NCI-H146 treated with DMSO at 0.1 percent for 48 hours (cell line): Measurements from ENCODE around the gene F5.
A peak's percentile ranks its signal among the peaks of the same experiment; 100 is the strongest.

Experiments used
- DNase-seq: peaks from one replicate; lab custom pipeline; 2025; ENCODE audit not compliant: unreplicated experiment; lab: John Stamatoyannopoulos, UW

Gene F5

DNA sequence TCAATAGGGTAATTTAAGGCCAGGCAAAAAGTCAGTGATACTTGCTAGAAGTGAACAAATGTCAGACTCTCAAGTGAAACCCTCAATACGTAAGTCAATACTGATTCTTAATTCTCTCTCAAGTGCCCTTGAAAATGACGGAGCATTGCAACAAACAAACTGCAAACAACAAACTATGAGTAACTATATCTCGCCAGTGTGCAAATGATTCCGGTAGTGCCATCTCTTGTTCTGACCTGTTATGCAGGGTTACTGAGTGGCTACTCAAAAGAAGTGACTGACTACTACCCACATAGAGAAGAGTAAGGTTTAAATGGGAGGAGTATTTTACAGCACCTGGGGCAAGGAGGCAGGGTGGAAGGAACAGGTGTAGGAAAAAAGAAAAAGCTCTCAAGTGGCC, 102.2 kb downstream of the F5 start:
- DNase-seq, result no peak

DNA sequence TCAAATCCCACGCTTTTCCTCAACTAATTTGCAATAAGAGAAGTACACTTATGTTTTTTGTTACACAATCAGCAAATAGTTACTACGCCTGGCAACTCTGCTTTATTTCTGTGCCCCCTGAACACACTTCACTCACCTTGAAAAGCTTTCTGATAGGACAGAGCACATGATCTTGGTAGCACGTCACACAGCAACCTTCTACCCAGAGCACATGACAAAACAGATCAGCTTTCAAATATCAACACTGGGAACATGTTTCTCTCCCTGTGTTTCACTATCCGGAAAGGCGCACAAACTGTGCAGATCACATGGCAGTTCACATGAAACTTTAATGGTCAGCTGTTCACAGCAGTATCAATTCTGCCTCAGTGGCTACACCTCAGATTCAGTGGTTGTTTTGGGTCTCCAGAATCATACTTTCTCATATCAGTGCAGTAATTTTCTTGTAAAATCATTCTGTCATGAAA, 102.7 kb downstream of the F5 start:
- no peak for DNase-seq

GRCh38 chr1:169479363-169480066, 106.8 kb downstream of the F5 start:
- no peak for DNase-seq

DNA sequence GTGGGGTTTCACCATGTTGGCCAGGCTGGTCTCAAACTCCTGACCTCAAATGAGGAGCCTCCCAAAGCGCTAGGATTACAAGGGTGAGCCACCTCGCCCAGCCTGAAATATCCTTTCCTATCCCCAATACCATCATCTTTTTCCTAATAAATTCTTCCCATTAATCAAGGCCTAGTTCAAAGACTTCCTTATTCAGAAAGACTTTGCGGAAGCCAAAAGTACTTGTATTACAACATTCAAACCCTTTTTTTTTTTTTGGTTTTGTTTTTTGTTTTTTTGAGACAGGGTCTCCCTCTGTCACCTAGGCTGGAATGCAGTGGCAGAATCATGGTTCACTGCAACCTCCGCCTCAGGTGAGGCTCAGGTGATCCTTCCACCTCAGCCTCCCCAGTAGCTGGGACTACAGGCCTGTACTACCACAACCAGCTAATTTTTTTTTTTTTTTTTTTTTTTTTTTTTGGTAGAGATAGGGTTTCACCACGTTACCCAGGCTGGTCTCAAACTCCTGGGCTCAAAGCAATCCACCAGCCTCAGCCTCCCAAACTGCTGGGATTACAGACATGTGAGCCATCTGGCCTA, 108.1 kb downstream of the F5 start:
- DNase-seq, result no peak

- DNase-seq, result no peak
Measured at GRCh38 chr1:169475806-169476387, 110.4 kb downstream of the F5 start.

GRCh38 chr1:169474302-169474995, 111.8 kb downstream of the F5 start:
- DNase-seq, result no peak

GRCh38 chr1:169473347-169473746, 112.9 kb downstream of the F5 start:
- DNase-seq, result no peak

- DNase-seq, result no peak
Measured at GRCh38 chr1:169472738-169473137, 113.5 kb downstream of the F5 start.

GRCh38 chr1:169468982-169469381, 117.3 kb downstream of the F5 start:
- no peak for DNase-seq

- peak; percentile 22 for DNase-seq
Measured at GRCh38 chr1:169466259-169467230, 119.7 kb downstream of the F5 start.

DNA sequence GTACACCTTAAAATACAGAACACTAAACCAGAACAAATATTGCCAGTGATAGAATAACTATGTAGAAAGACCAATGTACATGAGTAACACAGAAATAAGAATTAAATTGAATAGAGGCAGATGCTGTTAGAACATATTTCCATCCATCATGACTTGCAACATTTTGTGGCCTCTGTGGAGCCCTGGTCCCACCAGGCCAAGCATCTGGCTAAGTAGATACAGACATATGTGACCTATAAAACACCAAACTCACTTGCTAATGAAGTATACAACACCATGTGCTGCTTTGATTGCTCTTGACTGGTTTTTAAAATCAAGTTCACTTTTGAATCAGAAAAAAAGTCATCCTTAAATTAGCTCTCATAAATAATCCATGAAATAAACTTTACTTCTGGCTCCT, 121.0 kb downstream of the F5 start:
- DNase-seq, result no peak
